GM18499 (cell line): ENCODE results near the gene IKZF1.

Experiments
- ATAC-seq: cut with Tn5 transposase; IDR thresholded peaks from one replicate; pipeline ENCODE4 v1.9.1; 2021; ENCODE audit warnings: moderate number of reproducible peaks; ENCODE audit not compliant: insufficient read depth, unreplicated experiment

IKZF1 gene

GRCh38 chr7:50304129-50304910, at the start of gene IKZF1:
Gene IKZF1, plus strand, starts transcription at chr7:50304716. Its CDS starts 14,346 bp downstream, at chr7:50319062.
- ATAC-seq: no peak

GRCh38 chr7:50261593-50261992, 42.9 kb upstream of the IKZF1 start:
- no peak for ATAC-seq

GRCh38 chr7:50262446-50262845, 42.1 kb upstream of the IKZF1 start:
- ATAC-seq: no peak

- peak; percentile 44 for ATAC-seq
These were observed 41.4 kb upstream of the IKZF1 start for GRCh38 chr7:50262916-50263690.

DNA sequence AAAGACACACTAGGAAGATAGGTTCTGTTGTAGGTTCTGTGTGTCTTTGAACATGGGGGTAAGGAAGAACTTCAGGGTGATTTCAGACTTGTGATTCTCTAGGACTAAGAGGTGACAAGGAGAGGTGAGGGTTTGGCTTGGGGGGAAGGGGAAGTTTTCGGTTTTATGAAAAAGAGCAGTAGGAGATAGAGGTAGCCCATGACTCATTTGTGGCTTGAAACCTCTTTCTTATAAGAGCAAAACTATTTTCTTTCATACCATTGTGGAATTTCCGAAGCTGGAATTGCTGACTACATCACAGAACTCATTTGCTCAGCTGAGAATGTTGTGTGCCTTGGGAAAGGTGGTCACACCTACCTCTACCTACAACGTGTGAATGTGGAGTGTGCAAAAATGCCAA, 39.6 kb upstream of the IKZF1 start:
- peak; percentile 24 for ATAC-seq

GRCh38 chr7:50265968-50266634, 38.4 kb upstream of the IKZF1 start:
- no peak for ATAC-seq

GRCh38 chr7:50266635-50267386, 37.7 kb upstream of the IKZF1 start:
- ATAC-seq: peak; percentile 33

GRCh38 chr7:50267525-50268041, 36.9 kb upstream of the IKZF1 start:
- no peak for ATAC-seq

- ATAC-seq: no peak
These were observed 36.3 kb upstream of the IKZF1 start for GRCh38 chr7:50268223-50268622.

DNA sequence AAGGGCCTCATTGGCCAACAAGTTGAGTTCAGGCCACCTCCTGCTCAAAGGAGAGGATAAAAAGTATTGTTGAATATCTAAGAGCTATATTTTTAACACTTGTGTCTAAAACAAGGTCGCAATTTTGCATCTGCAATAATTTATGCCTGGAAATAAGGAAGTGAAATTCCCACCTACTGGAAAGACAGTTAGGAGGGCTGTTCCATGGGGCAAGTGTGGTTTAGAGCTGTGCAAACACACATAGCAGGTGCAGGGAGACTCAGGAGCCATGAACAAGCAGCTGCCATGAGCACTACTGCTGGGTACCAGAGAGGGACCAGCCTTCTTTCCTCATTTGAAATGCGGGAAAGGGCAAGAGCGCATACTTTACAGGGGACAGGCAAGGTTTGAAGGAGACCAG, 35.5 kb upstream of the IKZF1 start:
- no peak for ATAC-seq

DNA sequence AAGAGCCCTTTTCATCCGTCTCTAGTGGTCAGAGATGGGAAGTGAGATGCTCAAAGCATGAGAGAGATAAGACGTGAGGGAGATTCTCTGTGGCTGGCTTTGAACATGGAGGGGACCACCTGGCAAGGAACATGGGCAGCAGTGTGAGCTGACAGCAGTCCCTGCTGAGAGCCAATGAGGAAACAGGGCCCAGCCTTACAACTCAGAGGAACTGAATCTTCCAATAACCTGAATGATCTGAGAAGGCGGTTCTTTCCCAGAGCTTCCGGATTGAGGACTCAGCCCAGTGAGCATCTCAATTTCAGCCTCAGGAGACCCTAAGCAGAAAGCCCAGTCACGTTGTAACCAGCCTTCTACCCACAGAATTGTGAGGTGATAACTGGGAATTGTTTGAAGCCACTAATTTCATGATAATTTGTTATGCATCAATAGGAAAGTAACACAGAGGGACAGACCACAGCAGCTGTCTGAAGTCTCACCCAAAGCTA, 33.9 kb upstream of the IKZF1 start:
- ATAC-seq: no peak

DNA sequence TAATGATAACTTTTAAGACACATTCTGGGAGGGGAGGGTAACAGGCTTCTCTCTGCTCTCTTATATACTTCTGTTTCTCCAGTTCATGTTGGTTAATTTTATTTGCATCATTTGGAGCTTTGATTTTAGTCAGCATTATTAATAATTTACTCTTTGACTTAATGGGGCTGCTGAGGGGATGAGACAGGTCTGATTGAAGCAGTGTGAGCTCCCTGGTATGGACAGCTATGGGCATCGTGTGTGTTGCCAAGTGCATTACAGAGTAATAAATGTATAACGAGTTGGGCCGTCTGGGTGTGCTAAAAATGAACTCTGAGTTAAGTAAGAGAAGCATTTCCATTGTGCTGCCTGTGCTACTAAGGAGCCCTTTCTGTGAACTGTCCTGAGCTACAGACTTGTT, 31.7 kb upstream of the IKZF1 start:
- ATAC-seq: no peak

GRCh38 chr7:50273301-50273700, 31.2 kb upstream of the IKZF1 start:
- ATAC-seq: no peak

DNA sequence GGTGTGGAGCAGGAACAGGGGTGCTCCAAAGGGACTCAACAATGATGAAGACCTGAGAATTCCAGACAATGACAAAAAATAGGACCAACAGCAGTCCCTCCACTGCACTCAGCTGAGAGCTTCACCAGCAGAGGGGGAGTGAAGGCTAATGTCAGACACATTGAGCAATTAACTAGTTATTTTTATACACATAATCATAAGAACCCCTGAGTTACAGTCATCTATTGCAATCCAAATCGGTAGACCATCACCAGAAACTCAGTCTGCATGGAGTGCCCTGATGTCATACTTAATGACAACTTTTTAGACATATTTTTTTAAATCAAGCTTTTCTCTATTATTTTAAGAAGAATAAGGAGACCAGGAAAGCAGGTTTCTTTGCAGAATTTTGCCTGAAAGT, 30.6 kb upstream of the IKZF1 start:
- no peak for ATAC-seq

DNA sequence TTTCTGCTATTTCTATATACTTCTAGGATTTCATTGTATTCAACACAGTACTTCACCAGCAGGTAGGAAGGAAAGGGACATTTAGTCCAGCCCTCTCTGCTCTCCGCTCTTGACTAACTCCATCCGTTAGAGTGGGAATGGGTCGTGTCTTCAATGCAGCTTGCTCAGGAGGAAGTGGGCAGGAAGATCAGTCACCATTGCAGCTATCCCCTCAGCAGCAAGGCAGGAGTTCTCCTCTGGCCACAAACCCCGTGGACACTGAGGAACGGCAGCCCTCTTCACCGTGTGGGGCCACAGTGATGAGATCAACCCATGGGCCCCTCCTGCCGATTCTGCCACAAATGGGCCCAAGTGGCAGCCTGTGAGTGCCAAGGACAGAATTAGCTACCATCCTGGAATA, 30.2 kb upstream of the IKZF1 start:
- no peak for ATAC-seq

- no peak for ATAC-seq
These were observed 29.1 kb upstream of the IKZF1 start for GRCh38 chr7:50275430-50275829.

GRCh38 chr7:50276483-50276882, 28.0 kb upstream of the IKZF1 start:
- ATAC-seq: no peak

- no peak for ATAC-seq
These were observed 26.4 kb upstream of the IKZF1 start for GRCh38 chr7:50278120-50278519.

GRCh38 chr7:50281680-50282445, 22.7 kb upstream of the IKZF1 start:
- ATAC-seq: peak; percentile 85
